Stimulated activated CD4-positive, alpha-beta T cell treated with anti-CD3 and anti-CD28 coated beads, Interleukin-4, amount 100 ng/mL, for 48 hours (primary cell): ENCODE data around the gene CERCAM.

Experiments
- DNase-seq, 2 donors: peaks; one replicate each; pipeline ENCODE4 v3.0.0-alpha.2; 2020; ENCODE audit warnings: low read depth in 2 of 2

The CERCAM gene

DNA sequence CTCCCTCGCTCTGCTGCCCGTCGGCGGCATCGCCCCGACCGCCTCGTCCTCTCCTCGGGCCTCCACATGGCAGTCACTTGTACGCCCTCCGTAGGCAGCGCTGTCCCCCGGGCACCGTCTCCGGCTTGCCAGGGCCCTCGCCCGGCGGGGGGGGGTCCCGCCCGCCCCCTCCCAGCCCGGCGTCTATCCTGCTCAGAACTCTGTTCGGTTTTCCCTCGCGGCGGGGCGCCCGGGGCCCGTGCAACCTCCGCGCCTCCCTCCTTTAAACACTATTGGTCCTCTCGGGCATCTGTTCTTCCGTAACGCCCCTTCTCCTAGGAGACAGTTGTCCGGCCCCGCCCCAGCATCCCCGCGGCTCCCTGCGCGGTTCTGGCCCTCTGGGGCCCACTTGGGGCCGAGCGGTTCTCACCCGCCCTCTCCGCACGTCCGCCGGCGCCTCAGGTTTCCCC is 36.0 kb downstream of the CERCAM start:
- peak; percentile 42 to 72 for DNase-seq

DNA sequence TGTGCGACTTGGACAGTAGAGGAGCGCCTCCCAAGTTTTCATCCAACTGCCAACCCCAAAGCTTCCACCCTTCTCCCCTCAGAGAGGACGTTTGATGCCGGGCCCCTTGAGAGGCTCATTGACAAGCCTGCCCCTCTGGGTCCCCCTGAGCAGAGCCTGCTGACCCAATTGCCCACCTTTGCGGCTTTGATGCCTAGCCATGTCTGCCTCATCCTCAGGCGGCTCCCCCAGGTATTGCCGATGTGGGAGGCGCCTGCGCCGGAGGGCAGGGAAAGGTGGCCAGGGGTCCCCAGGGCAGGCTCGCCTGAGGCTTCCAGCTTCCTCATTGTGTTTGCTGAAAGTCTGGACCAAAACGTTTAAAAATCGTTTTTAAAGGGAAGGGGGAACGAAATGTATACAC is 36.5 kb downstream of the CERCAM start:
- DNase-seq: no peak

- no peak for DNase-seq
Measured at GRCh38 chr9:128459011-128459410, 38.4 kb downstream of the CERCAM start.

DNA sequence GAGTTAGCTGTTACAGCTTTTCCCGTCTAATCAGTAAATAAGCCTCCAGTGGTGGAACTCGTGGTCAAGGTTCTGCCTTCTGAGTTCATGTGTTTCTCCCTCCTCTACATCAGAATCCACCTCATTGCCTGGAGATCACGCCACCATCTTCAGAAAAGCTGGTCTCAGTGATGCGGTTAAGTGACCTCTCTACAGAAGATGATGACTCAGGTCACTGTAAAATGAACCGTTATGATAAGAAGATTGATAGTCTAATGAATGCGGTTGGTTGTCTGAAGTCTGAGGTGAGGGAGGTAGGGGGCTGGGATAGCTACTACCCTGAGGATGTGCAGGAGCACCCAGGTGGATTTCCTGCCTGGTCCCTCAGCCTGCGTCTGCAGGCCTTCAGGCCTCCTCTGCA is 48.4 kb downstream of the CERCAM start:
- DNase-seq: no peak

DNA sequence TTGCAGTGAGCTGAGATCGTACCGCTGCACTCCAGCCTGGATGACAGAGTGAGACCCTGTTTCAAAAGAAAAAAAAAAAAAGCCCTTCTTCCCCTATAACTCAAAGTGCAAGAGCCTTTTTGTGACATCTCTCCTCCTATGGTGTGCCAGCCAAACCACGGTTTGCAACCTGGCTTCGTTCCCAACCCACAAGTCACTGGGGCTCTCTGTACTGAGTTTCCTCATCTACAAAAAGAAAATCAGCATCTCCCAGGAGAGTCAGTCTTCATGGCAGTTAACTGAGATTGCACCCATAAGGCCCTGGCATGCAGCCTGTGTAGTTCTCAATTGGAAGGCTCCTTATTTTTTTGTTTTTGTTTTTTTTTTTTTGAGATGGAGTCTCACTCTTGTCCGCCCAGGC is 49.9 kb downstream of the CERCAM start:
- DNase-seq: no peak

- DNase-seq: no peak
Measured at GRCh38 chr9:128473104-128473503, 52.4 kb downstream of the CERCAM start.

DNA sequence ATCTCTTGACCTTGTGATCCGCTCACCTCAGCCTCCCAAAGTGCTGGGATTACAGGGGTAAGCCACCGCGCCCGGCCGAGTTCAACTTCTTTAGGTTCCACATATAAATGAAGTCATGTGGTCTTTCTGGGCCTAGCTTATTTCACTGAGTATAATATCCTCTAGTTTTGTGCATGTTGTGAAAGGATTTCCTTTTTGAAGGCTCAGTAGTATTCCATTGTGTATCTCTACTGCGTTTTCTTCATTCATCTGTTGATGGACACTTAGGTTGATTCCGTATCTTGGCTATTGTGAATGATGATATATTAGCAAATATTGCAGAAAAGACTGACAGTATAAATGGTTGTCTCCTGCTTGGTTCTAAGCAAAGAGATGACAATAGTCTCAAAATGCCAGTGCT is 55.2 kb downstream of the CERCAM start:
- DNase-seq: no peak

GRCh38 chr9:128479262-128479661 is 58.6 kb downstream of the CERCAM start:
- DNase-seq: no peak

- no peak for DNase-seq
Measured at GRCh38 chr9:128481561-128481960, 60.9 kb downstream of the CERCAM start.

GRCh38 chr9:128482186-128482585 is 61.5 kb downstream of the CERCAM start:
- no peak for DNase-seq

GRCh38 chr9:128484686-128485413 is 64.2 kb downstream of the CERCAM start:
- DNase-seq: no peak

DNA sequence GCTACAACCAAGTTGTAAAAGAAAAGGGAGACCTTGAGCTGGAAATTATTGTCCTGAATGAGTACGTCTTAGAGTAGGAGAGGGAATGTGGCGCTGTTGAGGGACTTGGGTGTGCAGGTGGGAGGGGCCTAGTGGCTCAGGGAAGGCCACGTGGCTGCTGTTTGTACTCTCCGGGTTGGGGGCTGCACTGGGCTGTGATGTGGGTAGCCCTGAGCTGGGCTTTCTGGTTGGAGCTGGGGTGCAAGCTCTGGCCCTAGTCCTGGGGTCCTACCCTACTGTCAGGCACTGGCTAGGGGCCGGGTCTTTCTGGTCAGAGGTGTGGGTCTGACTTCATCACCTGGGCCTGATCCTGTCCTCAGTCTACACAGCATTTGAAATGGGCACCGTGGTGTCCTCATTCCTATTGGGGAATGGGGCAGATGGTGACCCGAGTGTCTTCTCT is 64.8 kb downstream of the CERCAM start:
- no peak for DNase-seq

DNA sequence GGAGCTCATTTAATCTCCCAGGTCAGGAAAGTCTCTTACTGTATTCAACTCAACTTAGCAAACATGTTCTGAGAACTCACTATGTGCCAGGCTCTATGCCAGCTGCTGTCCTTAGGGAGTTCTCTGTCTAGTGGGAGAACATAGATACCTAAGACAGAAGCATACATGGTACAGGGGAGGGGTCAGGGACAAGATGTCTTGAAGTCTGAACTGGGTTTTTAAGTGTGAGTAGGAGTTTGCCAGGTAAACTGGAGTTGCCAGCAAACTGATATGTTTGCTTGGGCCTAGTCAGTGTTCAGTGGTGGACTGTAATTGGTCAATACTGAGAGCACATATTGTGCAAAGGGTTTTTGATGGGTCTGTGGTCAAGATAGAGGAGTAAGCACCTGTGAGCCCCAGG is 65.5 kb downstream of the CERCAM start:
- no peak for DNase-seq
